H9 (cell line): ENCODE measurements around the gene DDX27. TPM values are rescaled to one million over a fixed set of nuclear protein-coding genes. Genes with fewer than 3 reads are reported as not detected.

Experiments used
- DNase-seq: peaks from one replicate; pipeline ENCODE4 v3.0.0-alpha.2; 2017
- H2AFZ ChIP-seq: one replicate; pipeline ENCODE4 v1.6.1; 2013; ENCODE audit warnings: mild to moderate bottlenecking, low read length, control low read depth, moderate library complexity
- H2AK5ac ChIP-seq: 2 replicates; pipeline ENCODE4 v1.6.1; 2013; ENCODE audit warnings: low read length, control low read depth, mixed read lengths; ENCODE audit not compliant: insufficient read length
- H2BK120ac ChIP-seq: one replicate; pipeline ENCODE4 v1.6.1; 2013; ENCODE audit warnings: low read depth, mild to moderate bottlenecking, low read length, control low read depth, inconsistent platforms; ENCODE audit not compliant: poor library complexity, severe bottlenecking
- H2BK12ac ChIP-seq: 2 replicates; pipeline ENCODE4 v1.6.1; 2013; ENCODE audit warnings: low read length, control low read depth, mixed read lengths, low read depth; ENCODE audit not compliant: insufficient read length
- H2BK15ac ChIP-seq: 2 replicates; pipeline ENCODE4 v1.6.1; 2013; ENCODE audit warnings: low read depth, low read length, control low read depth
- H2BK20ac ChIP-seq: one replicate; pipeline ENCODE4 v1.6.1; 2013; ENCODE audit warnings: low read depth, mild to moderate bottlenecking, low read length, control low read depth, inconsistent platforms; ENCODE audit not compliant: poor library complexity, severe bottlenecking
- H2BK5ac ChIP-seq: 2 replicates; pipeline ENCODE4 v1.6.1; 2013; ENCODE audit warnings: low read length, control low read depth, mixed read lengths; ENCODE audit not compliant: insufficient read length
- H3K14ac ChIP-seq: 2 replicates; pipeline ENCODE4 v1.6.1; 2013; ENCODE audit warnings: low read length, control low read depth; ENCODE audit not compliant: insufficient read depth
- H3K18ac ChIP-seq: 2 replicates; pipeline ENCODE4 v1.6.1; 2013; ENCODE audit warnings: low read depth, mild to moderate bottlenecking, mixed read lengths, low read length, control low read depth; ENCODE audit not compliant: insufficient read length
- H3K23ac ChIP-seq: 2 replicates; pipeline ENCODE4 v1.6.1; 2013; ENCODE audit warnings: low read length, control low read depth, mixed read lengths, low read depth; ENCODE audit not compliant: insufficient read length
- H3K23me2 ChIP-seq: 2 replicates; pipeline ENCODE4 v1.6.1; 2013; ENCODE audit warnings: low read depth, mild to moderate bottlenecking, mixed read lengths, low read length, control low read depth; ENCODE audit not compliant: insufficient read length, poor library complexity, severe bottlenecking
- H3K27ac ChIP-seq: 2 replicates; pipeline ENCODE4 v1.5.1; 2013; ENCODE audit warnings: low read length, control low read depth, mixed read lengths, low read depth; ENCODE audit not compliant: insufficient read length
- H3K27me3 ChIP-seq: 2 replicates; pipeline ENCODE4 v1.6.1; 2013; ENCODE audit warnings: low read length, control low read depth, inconsistent platforms; ENCODE audit not compliant: insufficient read depth
- H3K4ac ChIP-seq: 2 replicates; pipeline ENCODE4 v1.6.1; 2013; ENCODE audit warnings: low read depth, mild to moderate bottlenecking, control low read depth, inconsistent platforms, low read length, moderate library complexity
- H3K4me1 ChIP-seq: 2 replicates; pipeline ENCODE4 v1.6.1; 2013; ENCODE audit warnings: low read length, control low read depth, inconsistent platforms; ENCODE audit not compliant: insufficient read depth
- H3K4me2 ChIP-seq: 2 replicates; pipeline ENCODE4 v1.6.1; 2013; ENCODE audit warnings: low read length, control low read depth, mixed read lengths; ENCODE audit not compliant: insufficient read length, insufficient read depth
- H3K56ac ChIP-seq: 2 replicates; pipeline ENCODE4 v1.6.1; 2013; ENCODE audit warnings: low read depth, mild to moderate bottlenecking, mixed read lengths, low read length, control low read depth; ENCODE audit not compliant: insufficient read length
- H3K79me1 ChIP-seq: 2 replicates; pipeline ENCODE4 v1.6.1; 2013; ENCODE audit warnings: low read depth, mild to moderate bottlenecking, moderate library complexity, low read length, control low read depth, inconsistent platforms; ENCODE audit not compliant: insufficient read depth, poor library complexity, severe bottlenecking
- H3K79me2 ChIP-seq: 2 replicates; pipeline ENCODE4 v1.6.1; 2013; ENCODE audit warnings: low read length, control low read depth, inconsistent platforms; ENCODE audit not compliant: insufficient read depth
- H3K9ac ChIP-seq: 2 replicates; pipeline ENCODE4 v1.6.1; 2013; ENCODE audit warnings: low read length, control low read depth, mixed read lengths; ENCODE audit not compliant: insufficient read length; ENCODE audit errors: extremely low read depth
- H3K9me3 ChIP-seq: one replicate; pipeline ENCODE4 v1.6.1; 2013; ENCODE audit warnings: low read depth, low read length, inconsistent platforms; ENCODE audit not compliant: control insufficient read depth
- H3T11ph ChIP-seq: one replicate; pipeline ENCODE4 v1.6.1; 2013; ENCODE audit warnings: mild to moderate bottlenecking, low read length, control low read depth, inconsistent platforms
- H4K20me1 ChIP-seq: one replicate; pipeline ENCODE4 v1.6.1; 2013; ENCODE audit not compliant: control insufficient read depth, insufficient read length, insufficient read depth
- H4K5ac ChIP-seq: 2 replicates; pipeline ENCODE4 v1.6.1; 2013; ENCODE audit warnings: low read depth, mild to moderate bottlenecking, mixed read lengths, low read length, control low read depth; ENCODE audit not compliant: insufficient read length
- H4K8ac ChIP-seq: replicated peaks from 2 replicates; pipeline ENCODE4 v1.6.1; 2013; ENCODE audit warnings: low read length, control low read depth, mixed read lengths, low read depth; ENCODE audit not compliant: insufficient read length
- H4K91ac ChIP-seq: 2 replicates; pipeline ENCODE4 v1.6.1; 2013; ENCODE audit warnings: low read depth, mild to moderate bottlenecking, moderate library complexity, mixed read lengths, low read length, control low read depth; ENCODE audit not compliant: insufficient read length
- H3K27ac Mint-ChIP-seq, 3 experiments: 2 replicates in 2 of 3; 3 replicates in 1 of 3; pipeline ENCODE4 v1.8.0; 2020 to 2021; ENCODE audit warnings: mixed read lengths in 3 of 3, mild to moderate bottlenecking in 1 of 3, moderate library complexity in 1 of 3
- H3K27me3 Mint-ChIP-seq: 2 replicates; pipeline ENCODE4 v1.8.0; 2021; ENCODE audit warnings: low read depth, mild to moderate bottlenecking, moderate library complexity, mixed read lengths
- H3K36me3 Mint-ChIP-seq, 3 experiments: 2 replicates in 2 of 3; 3 replicates in 1 of 3; pipeline ENCODE4 v1.8.0; 2020 to 2021; ENCODE audit warnings: low read depth in 3 of 3, mixed read lengths in 3 of 3; ENCODE audit not compliant: insufficient read depth in 1 of 3
- H3K4me1 Mint-ChIP-seq, 2 experiments: 2 replicates each; pipeline ENCODE4 v1.8.0; 2020; ENCODE audit warnings: mixed read lengths in 2 of 2
- H3K4me3 Mint-ChIP-seq, 2 experiments: 2 replicates in 1 of 2; 3 replicates in 1 of 2; pipeline ENCODE4 v1.8.0; 2020 to 2021; ENCODE audit warnings: mild to moderate bottlenecking in 2 of 2, mixed read lengths in 2 of 2, moderate library complexity in 1 of 2
- H3K9me3 Mint-ChIP-seq, 2 experiments: 2 replicates in 1 of 2; 3 replicates in 1 of 2; pipeline ENCODE4 v1.8.0; 2020; ENCODE audit warnings: mild to moderate bottlenecking in 2 of 2, mixed read lengths in 2 of 2, moderate library complexity in 1 of 2
- WGBS: extraction: QIAGEN DNeasy Blood & Tissue Kit; methylation state at CpG from one replicate; pipeline ENCODE4 v1.1.7; 2013; ENCODE audit warnings: missing lambda C conversion rate, low lambda C conversion rate, mixed read lengths; ENCODE audit not compliant: insufficient read length; ENCODE audit errors: extremely low coverage; 5-methylcytosine and 5-hydroxymethylcytosine counted together
- total RNA-seq: library from RNA; stranded (reverse); gene quantifications from 2 replicates; pipeline ENCODE4 v1.2.1, GENCODE V29; 2021
- TF ChIP-seq, protein P1 (sequence below): fragments of 200-600 bp; sonication (generic); conservative IDR thresholded peaks from 3 replicates; pipeline ENCODE4 v1.8.0; 2021; ENCODE audit warnings: antibody characterized with exemption, mild to moderate bottlenecking

The DDX27 gene
- total RNA-seq, 1 experiment from 2014 or later: 46.9 TPM

DNA sequence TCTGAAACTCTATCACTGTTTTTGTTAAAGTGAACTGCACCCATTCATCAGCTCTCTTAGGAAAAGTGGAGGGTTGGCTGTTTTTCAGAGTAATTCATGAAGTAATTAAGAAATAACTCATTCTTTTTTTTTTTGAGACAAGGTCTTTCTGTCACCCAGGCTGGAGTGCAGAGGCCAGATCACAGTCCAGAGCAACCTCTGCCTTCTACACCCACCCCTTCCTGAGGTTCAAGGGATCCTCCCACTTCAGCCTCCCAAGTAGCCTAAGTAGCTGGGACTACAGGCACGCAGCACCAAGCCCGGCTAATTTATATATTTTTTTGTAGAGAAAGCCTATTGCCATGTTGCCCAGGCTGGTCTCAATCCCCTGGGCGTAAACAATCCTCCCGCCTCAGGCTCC is 56.0 kb downstream of the DDX27 start:
- no peaks in the 10 kb centered on the region for H3K79me1 ChIP-seq
- Mint-ChIP-seq H3K27me3 (peaks cover 16% of the 10 kb centered on the region; the same call in 1 of the 2 replicates), H3K27ac (no peak overlapping the region; a peak in 1 of 7 replicates), H3K4me1 (peaks cover 11 to 14% of the 10 kb centered on the region in 2 experiments), H3K9me3 (peaks cover 12 to 25% of the 10 kb centered on the region in 2 experiments), H3K4me3 (0 out of 5 replicates have a peak overlapping the region, but pooled peaks of 1 of the 2 experiments have one; percentile 23), H3K36me3 (peaks cover 42 to 67% (median 62%) of the 10 kb centered on the region in 3 experiments)
- no peak overlapping the region for H2AK5ac ChIP-seq
- no peak overlapping the region for H4K8ac ChIP-seq
- H2AFZ ChIP-seq: no peak overlapping the region
- H3K27me3 ChIP-seq: no peaks in the 10 kb centered on the region
- H4K91ac ChIP-seq: no peak overlapping the region
- no peak overlapping the region for H3K9ac ChIP-seq
- no peak overlapping the region for H3K4ac ChIP-seq
- no peak overlapping the region for H2BK120ac ChIP-seq
- no peak overlapping the region for H2BK12ac ChIP-seq
- H3K23me2 ChIP-seq: peaks cover 19% of the 10 kb centered on the region
- H3K14ac ChIP-seq: no peak overlapping the region
- H3K4me2 ChIP-seq: no peak overlapping the region
- TF ChIP-seq, protein P1, sequence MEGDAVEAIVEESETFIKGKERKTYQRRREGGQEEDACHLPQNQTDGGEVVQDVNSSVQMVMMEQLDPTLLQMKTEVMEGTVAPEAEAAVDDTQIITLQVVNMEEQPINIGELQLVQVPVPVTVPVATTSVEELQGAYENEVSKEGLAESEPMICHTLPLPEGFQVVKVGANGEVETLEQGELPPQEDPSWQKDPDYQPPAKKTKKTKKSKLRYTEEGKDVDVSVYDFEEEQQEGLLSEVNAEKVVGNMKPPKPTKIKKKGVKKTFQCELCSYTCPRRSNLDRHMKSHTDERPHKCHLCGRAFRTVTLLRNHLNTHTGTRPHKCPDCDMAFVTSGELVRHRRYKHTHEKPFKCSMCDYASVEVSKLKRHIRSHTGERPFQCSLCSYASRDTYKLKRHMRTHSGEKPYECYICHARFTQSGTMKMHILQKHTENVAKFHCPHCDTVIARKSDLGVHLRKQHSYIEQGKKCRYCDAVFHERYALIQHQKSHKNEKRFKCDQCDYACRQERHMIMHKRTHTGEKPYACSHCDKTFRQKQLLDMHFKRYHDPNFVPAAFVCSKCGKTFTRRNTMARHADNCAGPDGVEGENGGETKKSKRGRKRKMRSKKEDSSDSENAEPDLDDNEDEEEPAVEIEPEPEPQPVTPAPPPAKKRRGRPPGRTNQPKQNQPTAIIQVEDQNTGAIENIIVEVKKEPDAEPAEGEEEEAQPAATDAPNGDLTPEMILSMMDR: no peak
- H3K23ac ChIP-seq: no peak overlapping the region
- H4K20me1 ChIP-seq: no peaks in the 10 kb centered on the region
- H3K4me1 ChIP-seq: no peaks in the 10 kb centered on the region
- H3K27ac ChIP-seq: no peak overlapping the region
- no peak overlapping the region for H2BK5ac ChIP-seq
- H3K18ac ChIP-seq: no peak overlapping the region
- H3K56ac ChIP-seq: no peak overlapping the region
- no peak for DNase-seq
- H2BK15ac ChIP-seq: no peak overlapping the region
- no CpG with 5 or more reads among the region's 4 CpGs for WGBS
- no peak overlapping the region for H2BK20ac ChIP-seq
- H3K79me2 ChIP-seq: peaks cover 27% of the 10 kb centered on the region
- H3T11ph ChIP-seq: no peak overlapping the region
- no peaks in the 10 kb centered on the region for H3K9me3 ChIP-seq
- H4K5ac ChIP-seq: no peak overlapping the region
